GM18861 (cell line): ENCODE data around the gene SSX5.
"Not testable (repeated sequence)": the region's sequence is repeated elsewhere in the genome, so short reads cannot be mapped to it uniquely, and the experiment has no call there.

Experiments
- ATAC-seq: cut with Tn5 transposase; IDR thresholded peaks from one replicate; pipeline ENCODE4 v1.9.1; 2021; ENCODE audit not compliant: unreplicated experiment

The SSX5 gene, protein sequence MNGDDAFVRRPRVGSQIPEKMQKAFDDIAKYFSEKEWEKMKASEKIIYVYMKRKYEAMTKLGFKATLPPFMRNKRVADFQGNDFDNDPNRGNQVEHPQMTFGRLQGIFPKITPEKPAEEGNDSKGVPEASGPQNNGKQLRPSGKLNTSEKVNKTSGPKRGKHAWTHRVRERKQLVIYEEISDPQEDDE

DNA sequence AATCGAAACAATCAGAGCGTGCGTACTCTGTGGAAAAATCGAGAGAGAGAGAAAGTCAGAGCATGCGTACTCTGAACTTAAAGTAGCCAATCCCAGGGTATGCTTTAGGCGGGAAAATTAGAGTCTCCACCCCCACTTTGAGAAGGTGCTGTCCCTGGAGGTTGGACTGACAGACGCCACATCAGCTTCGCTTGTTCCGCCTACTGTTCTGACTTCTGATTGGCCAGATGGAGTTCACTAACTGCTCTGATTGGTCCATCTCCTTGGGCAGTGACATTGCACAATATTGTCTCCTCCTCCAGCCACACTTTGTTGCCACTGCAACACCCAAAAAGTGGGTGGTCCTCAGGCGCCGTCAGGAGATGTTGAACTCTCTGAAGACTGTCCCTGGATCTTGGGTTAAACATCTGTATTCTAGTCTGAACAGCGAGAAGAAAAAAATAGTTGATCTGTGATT is at the start of gene SSX5:
TSS of gene SSX5 (minus strand) at position 51 of the 457 bp plus-strand sequence. CDS start 1,437 bp downstream, outside the sequence.
- ATAC-seq: no peak

DNA sequence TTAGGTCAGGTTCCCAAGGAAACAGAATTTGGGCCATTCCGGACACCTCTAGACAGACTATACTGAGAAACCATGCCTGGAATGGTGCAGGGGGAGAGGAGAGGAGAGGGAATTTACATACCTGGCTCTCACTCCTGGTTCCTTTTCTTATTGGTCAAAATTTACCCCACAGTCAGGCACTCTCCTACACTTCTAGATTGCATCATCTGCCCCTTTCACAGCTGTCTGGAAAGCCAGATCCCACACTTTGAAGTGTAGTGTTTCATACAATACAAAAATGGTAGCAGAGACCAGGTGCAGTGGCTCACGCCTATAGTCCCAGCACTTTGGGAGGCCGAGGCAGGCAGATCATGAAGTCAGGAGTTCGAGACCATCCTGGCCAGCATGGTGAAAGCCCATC is 27.6 kb upstream of the SSX5 start:
- not testable (repeated sequence) for ATAC-seq

DNA sequence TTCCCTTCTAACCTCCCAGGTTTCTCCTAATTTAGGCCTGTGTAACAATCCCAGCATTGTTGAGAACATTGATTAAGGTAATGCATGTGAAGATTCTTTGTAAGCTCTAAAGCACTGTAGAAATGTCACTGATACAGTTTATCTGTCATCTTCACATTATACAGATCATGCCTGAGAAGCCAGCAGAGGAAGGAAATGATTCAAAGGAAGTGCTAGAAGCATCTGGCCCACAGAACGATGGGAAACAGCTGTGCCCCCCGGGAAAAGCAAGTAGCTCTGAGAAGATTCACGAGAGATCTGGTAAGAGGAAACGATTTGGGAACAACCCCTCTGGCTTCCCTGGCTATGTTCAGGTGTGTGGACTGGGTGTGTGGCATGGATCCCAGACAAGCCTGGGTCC is 17.7 kb upstream of the SSX5 start:
- ATAC-seq: not testable (repeated sequence)

DNA sequence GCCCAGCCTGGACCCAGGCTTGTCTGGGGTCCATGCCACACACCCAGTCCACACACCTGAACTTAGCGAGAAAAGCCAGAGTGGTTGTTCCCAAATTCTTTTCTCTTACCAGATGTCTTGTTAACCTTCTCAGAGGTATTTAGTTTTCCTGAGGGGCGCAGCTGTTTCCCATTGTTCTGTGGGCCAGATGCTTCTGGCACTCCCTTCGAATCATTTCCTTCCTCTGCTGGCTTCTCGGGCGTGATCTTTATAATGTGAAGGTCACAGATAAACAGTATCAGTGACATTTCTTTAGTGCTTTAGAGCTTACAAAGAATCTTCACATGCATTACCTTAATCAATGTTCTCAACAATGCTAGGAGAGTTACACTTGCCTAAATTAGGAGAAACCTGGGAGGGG is 6.6 kb downstream of the SSX5 start:
- not testable (repeated sequence) for ATAC-seq

DNA sequence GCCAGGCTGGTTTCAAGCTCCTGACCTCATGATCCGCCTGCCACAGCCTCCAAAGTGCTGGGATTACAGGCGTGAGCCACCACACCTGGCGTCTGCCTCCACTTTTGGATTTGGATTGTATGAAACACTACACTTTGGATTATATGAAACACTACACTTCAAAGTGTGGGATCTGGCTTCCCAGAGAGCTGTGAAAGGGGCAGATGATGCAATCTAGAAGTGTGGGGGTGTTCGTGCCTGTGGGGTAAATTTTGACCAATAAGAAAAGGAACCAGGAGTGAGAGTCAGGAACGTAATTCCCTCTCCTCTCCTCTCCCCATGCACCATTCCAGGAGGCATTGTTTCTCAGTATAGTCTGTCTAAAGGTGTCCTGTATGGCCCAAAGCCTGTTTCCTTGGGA is 14.7 kb downstream of the SSX5 start:
- not testable (repeated sequence) for ATAC-seq

DNA sequence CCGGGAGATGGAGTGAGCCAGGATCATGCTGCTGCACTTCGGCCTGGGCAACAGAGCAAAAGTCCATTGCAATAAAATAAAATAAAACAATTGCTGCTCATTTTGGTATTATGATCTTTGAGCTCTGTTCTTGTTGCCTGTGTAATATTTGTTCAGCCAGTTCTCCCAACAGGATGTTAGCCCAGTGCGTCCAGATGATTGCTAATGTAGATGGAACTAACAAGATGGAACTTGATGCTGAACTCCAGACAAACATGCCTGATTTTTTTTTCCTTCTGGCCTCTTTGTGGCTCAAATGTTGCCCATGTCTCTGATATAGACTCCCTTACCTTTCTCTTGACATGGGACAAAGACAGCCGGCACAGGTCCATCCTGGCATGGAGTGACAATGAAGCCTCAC is 15.8 kb downstream of the SSX5 start:
- no peak for ATAC-seq

DNA sequence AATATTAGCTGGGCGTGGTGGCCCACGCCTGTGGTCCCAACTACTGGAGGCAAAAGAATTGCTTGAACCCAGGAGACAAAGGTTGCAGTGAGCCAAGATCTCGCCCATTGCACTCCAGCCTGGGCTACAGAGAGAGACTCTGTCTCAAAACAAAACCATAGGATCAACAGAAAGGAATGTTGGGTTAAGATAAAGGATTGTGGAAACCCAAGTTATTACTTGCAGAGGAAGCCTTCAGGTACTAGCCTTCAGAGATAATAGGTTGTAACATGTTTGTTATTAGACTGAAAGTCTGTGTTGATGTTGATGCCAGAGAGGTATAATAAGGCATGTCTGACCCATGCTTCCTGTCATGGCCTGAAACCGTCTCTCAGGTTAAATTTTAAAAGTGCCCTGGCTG is 16.9 kb downstream of the SSX5 start:
- ATAC-seq: no peak

DNA sequence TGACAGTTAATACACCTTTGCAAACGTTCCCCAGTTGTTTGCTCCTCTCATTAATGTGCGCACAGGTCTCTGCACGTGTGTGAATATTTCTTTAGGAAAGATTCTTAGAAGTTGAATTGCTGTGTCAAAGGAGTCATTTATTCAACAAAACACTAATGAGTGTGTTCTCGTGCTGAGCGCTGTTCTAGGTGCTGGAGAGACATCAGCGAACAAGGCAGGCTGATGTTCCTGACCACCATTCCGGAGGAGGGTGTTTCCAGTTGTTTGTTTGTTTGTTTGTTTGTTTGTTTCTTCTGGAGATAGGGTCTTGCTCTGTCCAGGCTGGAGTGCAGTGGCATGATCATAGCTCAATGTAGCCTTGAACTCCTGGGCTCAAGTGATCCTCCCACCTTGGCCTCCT is 30.3 kb downstream of the SSX5 start:
- not testable (repeated sequence) for ATAC-seq

DNA sequence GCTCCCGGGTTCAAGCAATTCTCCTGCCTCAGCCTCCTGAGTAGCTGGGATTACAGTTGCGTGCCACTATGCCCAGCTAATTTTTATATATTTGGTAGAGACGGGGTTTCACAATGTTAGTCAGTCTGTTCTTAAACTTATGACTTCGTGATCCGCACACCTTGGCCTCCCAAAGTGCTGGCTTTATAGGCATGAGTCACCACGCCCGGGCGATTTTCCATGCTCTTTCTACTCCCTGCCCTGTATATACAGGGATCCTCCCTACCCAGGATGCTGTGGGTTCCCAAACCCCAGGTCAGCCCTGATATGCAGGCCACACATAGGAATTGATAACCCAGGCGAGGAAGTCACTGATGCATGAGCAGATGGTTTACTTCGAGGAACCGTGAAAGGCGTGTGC is 31.4 kb downstream of the SSX5 start:
- no peak for ATAC-seq

DNA sequence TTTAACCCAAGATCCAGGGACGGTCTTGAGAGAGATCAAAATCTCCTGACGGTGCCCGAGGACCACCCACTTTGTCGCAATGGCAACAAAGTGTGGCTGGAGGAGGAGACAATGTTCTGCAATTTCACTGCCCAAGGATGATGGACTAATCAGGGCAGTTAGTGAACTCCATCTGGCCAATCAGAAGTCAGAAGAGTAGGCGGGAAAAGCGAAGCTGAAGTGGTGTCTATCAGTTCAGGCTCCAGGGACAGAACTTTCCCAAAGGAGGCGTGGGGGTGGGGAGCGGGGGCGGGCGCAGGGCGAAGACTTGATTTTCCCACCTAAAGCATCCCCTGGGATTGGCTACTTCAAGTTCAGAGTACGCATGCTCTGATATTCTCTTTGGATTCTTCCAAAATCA is 40.6 kb downstream of the SSX5 start:
- ATAC-seq: no peak

DNA sequence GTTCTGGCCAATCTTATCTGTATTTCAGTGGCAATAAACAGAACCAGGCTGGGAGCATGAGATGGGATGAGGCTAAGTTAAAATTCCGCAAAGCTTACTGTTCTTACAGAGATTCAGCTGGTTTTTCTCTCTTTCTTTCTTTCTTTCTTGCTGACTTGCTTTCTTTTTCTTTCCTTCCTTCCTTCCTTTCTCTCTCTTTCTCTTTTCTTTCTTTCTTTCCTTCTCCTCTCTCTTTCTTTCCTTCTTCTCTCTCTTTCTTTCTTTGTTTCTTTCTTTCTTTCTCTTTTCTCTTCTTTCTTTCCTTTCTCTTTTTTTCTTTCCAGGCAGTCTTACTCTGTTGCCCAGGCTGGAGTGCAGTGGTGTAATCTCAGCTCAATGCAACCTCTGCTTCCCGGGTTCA is 41.8 kb downstream of the SSX5 start:
- ATAC-seq: no peak

DNA sequence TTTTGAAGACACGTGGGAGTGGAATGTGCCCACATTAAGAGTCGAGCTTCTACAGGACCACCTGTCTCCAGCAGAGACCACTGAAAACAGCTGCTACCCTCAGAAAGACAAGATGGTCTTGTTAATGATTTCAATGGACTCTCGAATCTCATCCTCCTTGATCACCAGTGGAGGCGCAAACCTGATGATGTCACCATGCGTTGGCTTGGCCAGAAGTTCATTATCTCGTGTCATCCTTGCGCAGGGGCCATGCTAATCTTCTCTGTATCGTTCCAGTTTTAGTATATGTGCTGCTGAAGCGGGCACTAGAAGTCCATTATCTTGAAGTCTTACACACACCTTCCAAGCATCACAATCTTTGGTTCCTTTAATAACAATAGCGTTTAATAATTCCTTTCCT is 42.8 kb downstream of the SSX5 start:
- no peak for ATAC-seq

DNA sequence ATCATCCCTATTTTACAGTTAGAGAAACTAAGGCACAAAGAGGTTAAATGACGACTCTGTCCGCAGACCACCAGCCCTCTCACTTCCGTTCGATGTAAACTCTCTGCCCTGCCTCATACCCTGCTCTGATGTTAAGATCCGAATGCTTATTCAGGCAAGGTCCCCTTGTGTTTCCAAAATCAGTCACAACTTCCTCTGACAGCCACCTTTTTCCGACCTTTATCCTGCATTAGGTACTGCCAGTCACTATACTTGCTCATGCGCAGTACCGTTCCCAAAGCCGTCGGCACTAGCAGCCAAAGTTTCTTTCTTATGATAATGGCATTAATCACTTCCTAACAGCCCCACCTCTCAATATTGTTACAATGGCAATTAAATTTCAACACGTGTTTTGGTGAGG is 53.9 kb downstream of the SSX5 start:
- ATAC-seq: not testable (repeated sequence)

DNA sequence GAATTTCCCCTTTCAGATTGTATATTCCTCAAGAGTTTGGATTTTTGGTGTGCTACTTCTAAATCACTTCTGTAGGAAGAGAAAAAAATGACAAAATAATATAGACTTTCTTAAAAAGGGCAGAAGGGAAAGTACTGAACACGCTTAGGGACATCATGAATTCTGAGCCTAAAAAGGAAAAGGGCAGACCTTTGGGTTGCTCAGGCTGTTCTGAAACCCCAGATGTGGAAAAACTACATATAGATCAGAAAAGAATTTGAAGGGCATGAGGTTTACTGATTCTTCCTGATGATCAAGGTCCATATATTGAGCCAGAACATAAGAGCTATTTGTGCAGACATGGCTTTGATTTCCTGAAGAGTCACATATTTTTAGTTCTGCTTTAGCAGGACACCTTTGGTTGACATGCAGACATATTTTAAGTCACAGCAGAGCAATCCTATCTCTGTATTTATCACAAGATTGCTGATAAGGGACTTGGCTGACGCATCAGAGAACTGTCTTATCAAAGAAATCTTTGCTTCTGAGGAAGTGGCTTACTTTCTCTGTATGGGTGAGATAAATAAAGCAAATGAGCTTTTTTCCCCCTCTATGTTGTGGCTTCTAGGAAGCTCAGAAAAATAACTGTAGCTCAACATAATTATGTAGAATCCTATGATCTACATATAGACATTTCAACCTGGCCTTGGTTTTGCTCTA is 54.6 kb downstream of the SSX5 start:
- ATAC-seq: not testable (repeated sequence)

DNA sequence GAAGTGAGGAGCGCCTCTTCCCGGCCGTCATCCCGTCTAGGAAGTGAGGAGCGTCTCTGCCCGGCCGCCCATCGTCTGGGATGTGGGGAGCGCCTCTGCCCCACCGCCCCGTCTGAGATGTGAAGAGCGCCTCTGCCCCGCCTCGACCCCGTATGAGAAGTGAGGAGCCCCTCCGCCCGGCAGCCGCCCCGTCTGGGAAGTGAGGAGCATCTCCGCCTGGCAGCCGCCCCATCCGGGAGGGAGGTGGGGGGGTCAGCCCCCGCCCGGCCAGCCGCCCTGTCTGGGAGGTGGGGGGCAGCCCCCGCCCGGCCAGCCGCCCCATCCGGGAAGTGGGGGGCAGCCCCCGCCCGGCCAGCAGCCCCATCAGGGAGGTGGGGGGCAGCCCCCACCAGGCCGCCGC is 57.5 kb downstream of the SSX5 start:
- ATAC-seq: not testable (repeated sequence)
